IMR-90 (cell line): ENCODE results near the gene NUP42. TPM values are rescaled to one million over a fixed set of nuclear protein-coding genes. Genes with fewer than 3 reads are reported as not detected.

Experiments
- ATAC-seq: fragments of 200-7000 bp; cut with Tn5 transposase; 2 replicates; pipeline ENCODE4 v1.9.1; 2020; ENCODE audit warnings: low read depth, mild to moderate bottlenecking, moderate library complexity
- BruUV-seq: library from RNA; stranded (reverse); fragments of 400-500 nt; replicated peaks from 2 replicates; lab custom pipeline; 2021; lab: Mats Ljungman, UMichigan
- CTCF ChIA-PET: fragments of 300-600 bp; formaldehyde crosslinking; extraction: SDS; loops from one replicate; lab custom pipeline; 2021; ENCODE audit warnings: antibody characterized with exemption; lab: Yijun Ruan, JAX
- POLR2A ChIA-PET: fragments of 300-600 bp; sonication (Branson Sonifier 250); formaldehyde crosslinking; loops from one replicate; lab custom pipeline; 2022; ENCODE audit warnings: antibody characterized with exemption; ENCODE audit not compliant: unreplicated experiment; lab: Charles Lee
- DNase-seq: peaks from one replicate; pipeline ENCODE4 v3.0.0; 2013
- H2AFZ ChIP-seq: replicated peaks from 2 replicates; pipeline ENCODE3; 2013; ENCODE audit warnings: low read length, mild to moderate bottlenecking; ENCODE audit not compliant: poor library complexity
- H2AK5ac ChIP-seq: 2 replicates; pipeline ENCODE4 v1.6.1; 2013; ENCODE audit warnings: low read depth, low read length, inconsistent platforms
- H2AK9ac ChIP-seq: replicated peaks from 2 replicates; pipeline ENCODE3; 2013; ENCODE audit warnings: mild to moderate bottlenecking, low read depth, low read length, moderate library complexity; ENCODE audit not compliant: poor library complexity
- H2BK120ac ChIP-seq: 2 replicates; pipeline ENCODE4 v1.6.1; 2013; ENCODE audit warnings: low read depth, low read length, inconsistent platforms
- H2BK15ac ChIP-seq: 3 replicates; pipeline ENCODE4 v1.6.1; 2013; ENCODE audit warnings: low read depth, low read length, inconsistent platforms
- H2BK20ac ChIP-seq: 2 replicates; pipeline ENCODE4 v1.6.1; 2013; ENCODE audit warnings: low read depth, mild to moderate bottlenecking, inconsistent platforms, low read length, moderate library complexity
- H2BK5ac ChIP-seq: 2 replicates; pipeline ENCODE4 v1.6.1; 2013; ENCODE audit warnings: mild to moderate bottlenecking, low read depth, low read length, inconsistent platforms; ENCODE audit not compliant: poor library complexity, severe bottlenecking
- H3K14ac ChIP-seq: replicated peaks from 2 replicates; pipeline ENCODE4 v1.6.1; 2013; ENCODE audit warnings: low read depth, low read length, inconsistent platforms
- H3K18ac ChIP-seq: 2 replicates; pipeline ENCODE4 v1.6.1; 2013; ENCODE audit warnings: low read depth, low read length, control low read depth
- H3K23ac ChIP-seq: 2 replicates; pipeline ENCODE4 v1.6.1; 2013; ENCODE audit warnings: low read depth, low read length, inconsistent platforms
- H3K27ac ChIP-seq: 2 replicates; pipeline ENCODE4 v1.5.1; 2013; ENCODE audit warnings: mild to moderate bottlenecking, control low read depth, low read length; ENCODE audit not compliant: insufficient read depth
- H3K27me3 ChIP-seq: 2 replicates; pipeline ENCODE4 v1.6.1; 2013; ENCODE audit warnings: low read length; ENCODE audit not compliant: control insufficient read depth, insufficient read depth
- H3K36me3 ChIP-seq: 2 replicates; pipeline ENCODE4 v1.6.1; 2013; ENCODE audit warnings: low read length, mixed read lengths; ENCODE audit not compliant: control insufficient read depth, insufficient read depth
- H3K4ac ChIP-seq: 2 replicates; pipeline ENCODE4 v1.6.1; 2013; ENCODE audit warnings: low read depth, low read length, inconsistent platforms
- H3K4me1 ChIP-seq: 2 replicates; pipeline ENCODE4 v1.6.1; 2013; ENCODE audit warnings: low read length, mixed read lengths; ENCODE audit not compliant: control insufficient read depth, insufficient read depth
- H3K4me2 ChIP-seq: 2 replicates; pipeline ENCODE4 v1.6.1; 2013; ENCODE audit warnings: low read depth, mild to moderate bottlenecking, control low read depth, low read length, moderate library complexity
- H3K4me3 ChIP-seq: 2 replicates; pipeline ENCODE4 v1.5.1; 2013; ENCODE audit warnings: low read depth, mild to moderate bottlenecking, control low read depth, low read length, moderate library complexity; ENCODE audit not compliant: insufficient read depth
- H3K56ac ChIP-seq: 2 replicates; pipeline ENCODE4 v1.6.1; 2013; ENCODE audit warnings: low read length, inconsistent platforms; ENCODE audit not compliant: insufficient read depth; ENCODE audit errors: extremely low read depth
- H3K79me1 ChIP-seq, 2 experiments: 2 replicates each; pipeline ENCODE4 v1.6.1; 2013; ENCODE audit warnings: low read length in 2 of 2, inconsistent platforms in 1 of 2, low read depth in 1 of 2
- H3K9ac ChIP-seq: 2 replicates; pipeline ENCODE4 v1.6.1; 2013; ENCODE audit warnings: low read depth, low read length, control low read depth
- H3K9me1 ChIP-seq: 2 replicates; pipeline ENCODE4 v1.6.1; 2013; ENCODE audit warnings: low read length, inconsistent platforms; ENCODE audit not compliant: insufficient read depth
- H3K9me3 ChIP-seq: 2 replicates; pipeline ENCODE4 v1.6.1; 2013; ENCODE audit warnings: low read length; ENCODE audit not compliant: control insufficient read depth, insufficient read depth
- H4K20me1 ChIP-seq: 2 replicates; pipeline ENCODE4 v1.6.1; 2013; ENCODE audit warnings: low read length, inconsistent platforms; ENCODE audit not compliant: insufficient read depth
- H4K5ac ChIP-seq: 2 replicates; pipeline ENCODE4 v1.6.1; 2013; ENCODE audit warnings: mild to moderate bottlenecking, low read depth, low read length, control low read depth
- H4K8ac ChIP-seq, 2 experiments: 2 replicates each; pipeline ENCODE4 v1.6.1; 2013; ENCODE audit warnings: low read depth in 2 of 2, low read length in 2 of 2, control low read depth in 1 of 2, inconsistent platforms in 1 of 2
- H4K91ac ChIP-seq: 2 replicates; pipeline ENCODE4 v1.6.1; 2013; ENCODE audit warnings: low read depth, low read length, inconsistent platforms; ENCODE audit not compliant: insufficient read depth
- BHLHE40 ChIP-seq: fragments of 150-350 bp; IDR thresholded peaks from 2 replicates; pipeline ENCODE4 v1.6.1; 2016; ENCODE audit warnings: mild to moderate bottlenecking, low read depth, low read length
- CEBPB ChIP-seq: IDR thresholded peaks from 2 replicates; pipeline ENCODE4 v1.6.1; 2012; ENCODE audit warnings: low read depth, low read length, improper control_type of control experiment
- CHD1 ChIP-seq: IDR thresholded peaks from 2 replicates; pipeline ENCODE4 v1.6.1; 2012; ENCODE audit warnings: low read depth, low read length, improper control_type of control experiment
- CTCF ChIP-seq: conservative IDR thresholded peaks from 2 replicates; pipeline ENCODE4 v1.5.1; 2012; ENCODE audit warnings: mild to moderate bottlenecking, low read depth, low read length, improper control_type of control experiment
- ELK1 ChIP-seq: fragments of 150-350 bp; IDR thresholded peaks from 2 replicates; pipeline ENCODE4 v1.6.1; 2016; ENCODE audit warnings: low read depth, mild to moderate bottlenecking, low read length, moderate library complexity, borderline replicate concordance
- MAFK ChIP-seq: IDR thresholded peaks from 2 replicates; pipeline ENCODE4 v1.6.1; 2012; ENCODE audit warnings: low read depth, low read length, improper control_type of control experiment
- POLR2A ChIP-seq: IDR thresholded peaks from 2 replicates; pipeline ENCODE4 v1.6.1; 2012; ENCODE audit warnings: mild to moderate bottlenecking, low read depth, low read length
- RCOR1 ChIP-seq: IDR thresholded peaks from 2 replicates; pipeline ENCODE4 v1.6.1; 2012; ENCODE audit warnings: mild to moderate bottlenecking, low read length, improper control_type of control experiment; ENCODE audit not compliant: insufficient replicate concordance
- WGBS, 2 experiments: methylation state at CpG; one replicate each; pipeline versions ENCODE4 v1.1.5 to v1.1.7; 2013; ENCODE audit warnings: missing lambda C conversion rate in 2 of 2; ENCODE audit not compliant: insufficient read length in 1 of 2; ENCODE audit errors: extremely low coverage in 2 of 2; 5-methylcytosine and 5-hydroxymethylcytosine counted together
- dilution Hi-C: fragments of 300-500 bp; cut with HindIII; formaldehyde crosslinking; loops from one replicate; pipeline ENCODE4 v1.14.3; 2018; ENCODE audit warnings: low sequenced_read_pairs; ENCODE audit not compliant: unreplicated experiment
- in situ Hi-C: fragments of 300-500 bp; cut with MboI; formaldehyde crosslinking; loops from 3 replicates; pipeline ENCODE4 v1.14.3; 2019; ENCODE audit warnings: low sequenced_read_pairs, inconsistent platforms, mixed read lengths
- intact Hi-C: fragments of 100-400 bp; cut with micrococcal nuclease; formaldehyde crosslinking; loops from 2 replicates; pipeline ENCODE4 v1.10.0; 2022
- polyA plus RNA-seq, 3 experiments: library from polyadenylated mRNA; depleted of rRNA; stranded (reverse); fragments of >200 nt; gene quantifications; 2 replicates each; pipeline ENCODE4 v1.2.3, GENCODE V29; 2012; ENCODE audit warnings: low replicate concordance in 1 of 3
- total RNA-seq: library from RNA; depleted of rRNA; stranded (reverse); fragments of >200 nt; gene quantifications from 2 replicates; pipeline ENCODE4 v1.2.3, GENCODE V29; 2012

The NUP42 gene
- total and polyA plus RNA-seq, 2 of the 4 experiments (the other 2 are of a cell fraction) = 17.3 to 22.6 TPM

- ChIA-PET CTCF (no interaction called here), POLR2A (no interaction called here)
Observed at GRCh38 chr7:23207021-23207420, 25.2 kb downstream of the NUP42 start.

More at GRCh38 chr7:23207021-23207420, 25.2 kb downstream of the NUP42 start:
- H2BK120ac ChIP-seq = no peak overlapping the region
- H3K9me1 ChIP-seq = no peaks in the 10 kb centered on the region
- H3K4me2 ChIP-seq = no peak overlapping the region
- H2BK5ac ChIP-seq = no peak overlapping the region
- no TSS peak for BruUV-seq
- no peak overlapping the region for H3K14ac ChIP-seq
- H4K5ac ChIP-seq = no peak overlapping the region
- H2AFZ ChIP-seq = no peak overlapping the region
- H3K36me3 ChIP-seq = 0 out of 2 replicates have a peak, but pooled peaks cover 4% of the 10 kb centered on the region
- H4K20me1 ChIP-seq = no peaks in the 10 kb centered on the region
- H3K4me3 ChIP-seq = no peak overlapping the region
- no peak overlapping the region for H3K27ac ChIP-seq
- H3K4me1 ChIP-seq = no peaks in the 10 kb centered on the region
- no peak for DNase-seq
- no peak overlapping the region for H2AK9ac ChIP-seq
- H2BK15ac ChIP-seq = no peak overlapping the region
- H3K9me3 ChIP-seq = peaks cover 2% of the 10 kb centered on the region; the same call in 1 of the 2 replicates
- no peak overlapping the region for H3K18ac ChIP-seq
- peaks cover 2% of the 10 kb centered on the region; the same call in 1 of the 2 replicates for H3K27me3 ChIP-seq
- no peaks in the 10 kb centered on the region for H3K79me1 ChIP-seq
- TF ChIP-seq POLR2A (no peak), BHLHE40 (no peak), RCOR1 (no peak), CHD1 (no peak), MAFK (no peak), CEBPB (no peak), ELK1 (no peak), CTCF (no peak)
- intact Hi-C loops = no loop called here
- no peak overlapping the region for H2AK5ac ChIP-seq
- H3K56ac ChIP-seq = no peak overlapping the region
- in situ Hi-C loops = no loop called here
- no peak overlapping the region for H3K4ac ChIP-seq
- H4K91ac ChIP-seq = no peak overlapping the region
- H2BK20ac ChIP-seq = no peak overlapping the region
- H3K23ac ChIP-seq = no peak overlapping the region
- no peak overlapping the region for H4K8ac ChIP-seq
- ATAC-seq = no peak
- dilution Hi-C loops = no loop called here
- WGBS, 2 experiments = no CpG with 5 or more reads among the region's 2 CpGs
- no peak overlapping the region for H3K9ac ChIP-seq
